Activated T-cell treated with anti-CD3 and anti-CD28 coated beads for 24 hours (primary cell): ENCODE measurements around the gene DISC1.
"Not testable (repeated sequence)": the region's sequence is repeated elsewhere in the genome, so short reads cannot be mapped to it uniquely, and the experiment has no call there.

ENCODE experiments used
- DNase-seq: peaks from one replicate; pipeline ENCODE4 v3.0.0-alpha.2; 2020; ENCODE audit warnings: low read depth

Gene DISC1

DNA sequence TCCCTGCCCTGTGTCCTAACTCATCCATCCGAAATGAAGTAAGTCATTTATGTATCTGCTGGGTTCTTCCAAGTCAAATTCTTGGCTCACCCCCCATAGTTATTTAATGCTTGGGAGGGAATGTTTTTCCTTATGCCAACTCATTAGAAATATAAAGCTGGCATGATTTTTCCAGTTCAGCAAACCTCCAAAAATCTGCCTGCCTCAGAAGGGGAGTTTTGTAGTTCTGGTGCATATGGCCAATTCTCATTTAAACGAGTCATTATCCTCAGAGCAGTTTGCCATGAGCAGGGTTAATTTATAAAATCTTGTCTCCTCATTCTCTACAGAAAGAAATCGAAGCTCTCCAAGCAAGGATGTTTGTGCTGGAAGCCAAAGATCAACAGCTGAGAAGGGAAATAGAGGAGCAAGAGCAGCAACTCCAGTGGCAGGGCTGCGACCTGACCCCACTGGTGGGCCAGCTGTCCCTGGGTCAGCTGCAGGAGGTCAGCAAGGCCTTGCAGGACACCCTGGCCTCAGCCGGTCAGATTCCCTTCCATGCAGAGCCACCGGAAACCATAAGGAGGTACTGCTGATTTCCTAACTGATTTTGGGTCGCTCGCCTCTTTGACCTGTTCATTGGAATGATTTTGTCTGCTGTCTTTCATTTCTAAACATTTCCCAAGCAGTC lies 144.1 kb downstream of the DISC1 start:
- no peak for DNase-seq

DNA sequence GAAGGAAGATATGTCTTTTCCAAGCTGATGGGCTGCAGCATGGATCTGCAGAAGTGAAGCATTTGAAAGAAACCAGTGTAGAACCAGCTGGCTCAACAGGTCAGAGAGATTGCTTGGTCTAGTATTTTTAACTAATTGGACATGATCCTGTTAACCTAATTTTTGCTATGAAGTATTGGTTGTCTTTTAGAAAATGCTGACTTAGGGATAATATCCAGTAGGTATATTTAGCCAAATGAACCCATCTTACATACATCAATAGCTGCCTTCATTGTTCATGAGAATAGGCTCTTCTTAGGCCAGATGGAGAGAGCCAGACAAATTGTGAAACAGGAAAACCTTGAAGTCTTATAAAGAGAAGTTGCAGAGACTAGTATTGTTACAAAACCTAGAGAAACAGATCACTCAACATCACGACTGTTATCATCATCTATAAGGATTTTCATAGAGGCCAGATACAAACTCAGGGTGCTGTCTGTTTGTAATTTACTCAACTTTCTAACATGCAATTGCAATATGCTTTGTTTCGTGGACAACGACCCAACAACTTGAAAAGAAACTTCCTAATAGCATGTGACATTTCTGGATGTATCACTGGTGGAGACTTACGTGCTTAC lies 148.2 kb downstream of the DISC1 start:
- no peak for DNase-seq

DNA sequence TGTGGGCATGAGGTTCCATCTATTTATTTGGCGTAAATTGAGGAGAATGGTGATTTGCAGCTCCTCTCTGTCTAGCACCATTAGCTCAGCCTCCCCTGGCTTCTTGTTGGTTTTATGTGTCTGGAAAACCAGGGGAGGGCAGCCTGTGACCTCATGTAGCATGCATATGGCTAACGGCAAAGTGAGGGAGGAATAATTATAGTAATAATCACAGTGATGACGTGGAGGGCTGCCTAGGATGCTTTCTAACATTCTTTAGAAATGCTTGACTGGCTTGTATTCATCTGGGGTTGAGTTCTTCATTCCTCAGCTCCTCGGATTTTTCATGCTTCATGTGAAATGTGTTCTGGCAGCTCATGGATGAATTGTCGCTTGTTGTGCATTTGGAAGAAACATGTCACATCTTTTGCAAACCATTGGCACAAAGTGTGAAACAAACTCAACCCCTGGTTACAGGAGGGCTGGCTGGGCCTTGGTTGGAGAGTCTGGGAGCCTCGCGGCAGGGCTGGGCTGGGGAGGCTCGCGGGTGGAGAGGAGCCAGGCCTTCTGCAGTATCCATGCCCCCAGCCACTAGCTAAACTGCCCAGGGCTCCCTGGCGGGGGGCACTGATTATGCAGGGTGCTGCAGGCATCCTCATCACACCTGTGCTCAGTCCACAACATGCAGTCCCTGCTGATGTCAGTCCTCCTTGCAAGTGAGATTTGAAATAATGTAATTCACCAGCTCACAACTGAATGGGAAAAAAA lies 149.6 kb downstream of the DISC1 start:
- DNase-seq, result no peak

DNA sequence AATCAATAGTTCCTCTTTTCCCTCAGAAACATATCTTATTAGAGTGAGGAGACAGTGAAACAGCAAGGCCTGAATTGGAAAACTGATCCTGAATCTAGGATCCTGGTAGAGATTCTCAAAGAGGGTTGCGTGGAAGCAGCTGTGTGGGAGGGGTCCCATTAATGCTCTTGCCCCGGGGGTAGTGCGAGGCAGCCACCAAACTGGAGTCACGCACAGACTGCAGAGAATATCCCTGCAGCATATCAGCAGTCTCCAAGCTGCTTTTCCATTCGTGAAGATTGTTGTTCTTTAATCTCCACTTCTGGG lies 150.1 kb downstream of the DISC1 start:
- no peak for DNase-seq

DNA sequence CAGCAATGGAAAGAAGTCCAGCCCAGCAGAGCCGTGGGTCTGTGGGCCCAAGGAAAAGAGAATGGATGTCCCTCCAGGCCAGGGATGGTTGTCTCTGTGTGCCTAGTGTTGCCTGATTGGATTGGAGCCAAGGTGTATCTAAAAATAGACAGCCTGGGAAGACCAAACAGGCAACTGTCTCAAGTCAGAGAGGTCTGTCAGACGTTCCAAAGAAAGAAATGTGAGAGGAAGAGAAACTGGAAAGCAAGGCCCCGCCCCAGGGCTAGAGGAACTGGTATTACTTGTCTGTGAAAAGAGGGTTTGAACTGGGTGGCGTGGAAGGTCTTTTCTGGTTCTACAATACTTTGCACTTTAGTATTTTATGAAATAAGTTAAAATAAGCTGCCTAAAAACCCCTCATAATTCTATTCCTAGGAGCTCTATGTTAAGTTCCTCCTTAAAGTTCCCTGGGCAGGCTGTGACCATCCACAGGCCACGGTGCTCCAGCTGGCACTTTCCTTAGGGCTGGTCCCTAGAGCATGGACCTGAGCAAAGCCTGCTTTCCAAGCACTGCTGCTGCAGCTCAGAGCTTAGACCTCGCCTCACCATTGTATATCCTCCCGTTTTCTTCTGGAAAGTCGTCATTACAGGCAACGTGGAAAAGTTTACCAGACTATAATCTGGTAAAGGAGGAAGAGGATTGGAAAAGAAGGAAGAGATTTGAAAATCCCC lies 151.6 kb downstream of the DISC1 start:
- DNase-seq, result no peak

DNA sequence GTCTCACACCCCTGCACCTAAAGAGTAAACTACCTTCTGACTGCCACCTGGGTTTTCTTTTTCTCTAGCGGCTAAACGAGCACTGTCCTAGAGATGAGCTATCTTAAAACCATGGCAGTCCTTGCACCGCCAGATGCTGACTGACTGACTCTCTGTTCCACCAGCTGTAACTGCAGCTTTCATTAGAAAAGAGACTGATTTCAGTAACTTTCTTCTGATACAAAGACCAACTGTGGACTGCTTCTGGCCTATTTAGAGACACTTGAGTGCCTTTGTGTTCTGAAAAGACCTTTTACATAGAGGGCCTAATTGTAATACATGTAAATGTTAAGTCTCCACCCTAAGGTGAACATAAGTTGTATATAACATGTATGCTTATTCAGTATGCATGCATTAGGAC lies 152.5 kb downstream of the DISC1 start:
- no peak for DNase-seq

DNA sequence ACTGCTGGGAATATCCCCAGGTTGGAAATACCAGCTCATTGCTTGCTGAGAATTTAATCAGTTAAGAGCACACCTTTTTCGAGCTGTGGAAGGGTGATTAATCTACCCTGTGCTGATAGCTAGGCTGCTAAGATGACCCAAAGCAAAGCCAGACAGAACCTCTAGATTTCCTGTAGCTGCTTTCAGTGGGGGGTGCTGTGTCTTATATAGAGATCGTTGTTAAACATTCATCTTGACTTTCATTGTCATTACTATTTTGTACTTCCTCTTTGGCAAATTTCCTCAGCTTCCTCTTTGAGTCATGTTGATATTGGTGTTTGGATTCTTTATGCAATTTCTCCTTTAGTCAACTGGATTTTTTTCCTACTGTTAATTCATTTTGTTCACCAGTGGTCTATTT lies 155.3 kb downstream of the DISC1 start:
- no peak for DNase-seq

DNA sequence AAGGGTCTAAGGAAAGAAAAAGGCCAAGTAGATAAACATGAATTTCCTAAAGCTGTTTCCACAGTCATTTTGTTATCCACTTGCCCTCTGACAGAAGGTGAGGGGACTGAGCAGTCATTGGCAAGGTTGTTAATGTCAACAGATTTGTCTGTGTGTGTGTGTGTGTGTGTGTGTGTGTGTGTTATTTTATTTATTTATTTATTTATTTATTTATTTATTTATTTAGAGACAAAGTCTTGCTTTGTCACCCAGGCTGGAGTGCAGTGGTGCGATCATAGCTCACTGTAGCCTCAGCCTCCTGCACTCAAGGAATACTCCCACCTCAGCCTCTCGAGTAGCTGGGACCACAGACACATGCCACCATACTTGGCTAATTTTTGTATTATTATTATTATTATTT lies 158.5 kb downstream of the DISC1 start:
- DNase-seq, result not testable (repeated sequence)

DNA sequence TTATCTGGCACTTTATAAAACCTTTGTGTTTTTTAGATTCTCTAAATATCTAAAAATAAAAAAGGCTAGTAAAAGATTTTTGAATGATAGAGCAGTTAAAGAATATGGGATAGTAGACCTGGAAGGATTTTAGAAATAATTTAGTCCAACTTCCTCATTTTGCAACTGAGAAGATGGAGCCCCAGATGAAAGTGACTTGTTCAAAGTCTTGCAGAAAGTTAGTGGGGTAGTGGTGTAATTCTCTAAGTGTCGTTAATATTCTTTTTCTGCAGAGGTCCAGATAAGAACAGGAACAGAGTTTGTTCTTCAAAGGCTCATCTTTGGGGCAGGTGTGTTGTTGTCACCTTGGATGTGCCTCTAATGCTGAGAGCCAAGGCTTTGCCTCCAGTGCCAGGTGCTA lies 159.5 kb downstream of the DISC1 start:
- DNase-seq, result no peak

DNA sequence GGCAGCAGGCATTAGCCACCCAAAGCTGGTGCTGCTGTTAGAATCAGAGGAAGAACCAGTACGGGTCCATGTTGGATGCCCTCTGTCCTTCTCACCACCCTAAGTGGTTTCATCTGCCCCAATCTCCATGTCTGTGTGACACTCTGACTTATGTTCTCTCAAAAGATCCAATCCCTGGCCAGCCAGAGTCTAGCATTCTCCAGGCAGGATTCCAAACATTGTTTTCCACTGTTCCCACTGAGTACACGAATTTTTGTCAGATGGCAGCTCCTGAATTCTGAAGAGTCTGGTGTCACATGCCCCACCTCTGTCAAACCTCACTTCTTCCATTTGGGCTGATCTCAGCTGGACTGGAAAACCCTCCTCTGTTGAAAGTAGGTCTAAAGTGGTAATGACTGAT lies 166.0 kb downstream of the DISC1 start:
- no peak for DNase-seq

DNA sequence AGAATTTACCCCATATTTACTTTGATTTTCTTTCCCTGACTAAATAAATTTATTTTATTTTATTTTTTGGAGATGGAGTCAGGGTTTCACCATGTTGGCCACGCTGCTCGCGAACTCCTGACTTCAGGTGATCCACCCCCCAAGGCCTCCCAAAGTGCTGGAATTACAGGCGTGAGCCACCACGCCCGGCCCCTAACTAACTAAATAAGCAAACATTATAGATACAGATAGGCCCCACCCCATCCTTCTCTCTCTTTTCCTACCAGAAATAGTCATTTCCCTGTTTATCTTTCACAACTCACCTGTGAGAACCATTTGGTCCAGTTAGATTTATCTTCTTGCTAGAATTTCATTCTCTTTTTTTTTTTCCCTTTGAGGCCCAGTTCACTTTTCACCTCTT lies 167.3 kb downstream of the DISC1 start:
- no peak for DNase-seq

DNA sequence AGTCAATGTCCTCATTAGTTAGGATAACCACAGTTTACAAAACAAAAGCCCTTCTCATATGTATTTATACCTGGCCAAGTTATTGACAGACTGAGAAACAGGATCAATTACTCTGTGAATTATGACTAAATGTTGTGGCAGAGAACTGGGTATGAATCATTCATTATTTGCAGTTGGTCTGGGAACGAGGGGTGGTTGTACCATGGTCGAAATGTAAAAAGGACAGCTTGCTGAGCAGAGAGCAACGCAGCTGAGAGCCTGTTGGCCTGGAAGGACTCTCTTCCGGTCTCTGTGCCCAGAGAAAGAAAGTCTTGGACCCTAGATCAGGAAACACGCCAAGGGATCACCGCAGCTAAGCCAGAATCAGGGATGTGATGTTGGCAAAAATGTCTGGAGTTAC lies 169.6 kb downstream of the DISC1 start:
- no peak for DNase-seq

DNA sequence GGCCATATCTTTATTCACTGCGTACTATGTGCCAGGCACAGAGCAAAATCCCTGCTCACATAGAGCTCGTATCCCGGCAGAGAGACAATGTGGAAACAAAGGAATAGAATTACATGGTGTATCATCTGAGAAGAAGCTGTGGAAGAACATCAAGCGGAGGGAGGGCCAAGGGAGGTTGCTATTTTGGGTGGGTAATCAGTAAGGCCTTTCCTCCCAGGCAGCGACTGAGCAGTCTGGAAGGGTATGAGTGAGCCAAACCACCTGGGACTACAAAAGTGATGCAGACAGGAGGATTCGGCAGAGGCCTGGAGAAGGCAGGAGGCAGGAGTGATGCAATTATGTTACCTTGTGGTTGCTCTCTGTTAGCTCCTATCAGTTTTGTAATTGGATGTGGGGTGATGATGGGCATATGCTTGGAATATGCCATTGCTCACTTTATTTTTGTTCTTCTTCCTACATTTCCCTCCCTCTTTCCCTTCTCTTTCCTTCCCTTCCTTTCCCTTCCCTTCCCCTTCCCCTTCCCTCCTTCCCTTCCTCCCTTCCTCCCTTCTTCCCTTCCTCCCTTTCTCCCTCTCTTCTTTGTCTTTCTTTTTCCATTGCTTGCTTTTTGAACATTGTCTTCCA lies 172.9 kb downstream of the DISC1 start:
- DNase-seq, result no peak

DNA sequence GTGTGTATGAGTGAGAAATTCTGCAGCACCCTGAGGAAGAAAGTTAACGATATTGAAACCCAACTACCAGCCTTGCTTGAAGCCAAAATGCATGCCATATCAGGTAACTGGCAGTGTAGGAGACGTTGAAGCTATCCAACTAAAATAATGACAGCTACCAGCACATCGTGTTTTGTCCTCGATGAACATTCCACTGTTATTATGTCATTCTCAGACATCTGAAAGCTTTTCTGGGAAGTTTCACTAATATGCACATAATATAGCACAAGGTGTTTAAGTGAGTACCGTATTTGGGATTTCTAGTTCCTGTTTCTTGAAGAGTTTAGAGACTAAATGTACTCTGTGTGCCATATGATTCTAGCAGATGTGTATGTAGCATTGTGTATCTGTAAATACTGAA lies 173.5 kb downstream of the DISC1 start:
- no peak for DNase-seq

DNA sequence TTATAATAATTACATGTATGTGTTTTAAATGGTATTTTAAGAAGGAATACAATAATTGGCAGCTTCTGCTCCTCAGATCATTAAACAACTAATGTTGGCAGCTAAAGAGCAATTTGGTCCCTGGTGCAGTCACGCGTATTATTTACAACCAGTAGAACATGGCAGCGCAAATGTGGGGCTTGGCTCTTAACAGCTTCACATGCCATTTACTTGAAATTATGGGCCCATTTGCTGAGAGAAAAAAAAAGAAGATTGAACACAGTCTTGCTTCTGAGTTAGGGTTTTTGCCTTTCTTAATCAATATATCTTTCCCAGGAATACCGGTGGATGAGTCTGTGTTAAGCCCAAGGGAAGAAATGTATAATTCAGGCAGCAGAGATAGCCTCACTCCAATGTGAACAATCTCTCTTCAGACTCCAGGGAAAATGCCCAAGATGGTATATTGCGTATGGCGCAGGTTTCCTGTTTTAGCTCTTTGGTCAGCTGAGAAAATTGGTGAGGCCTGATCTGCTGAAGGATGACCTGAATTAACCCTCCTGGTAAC lies 174.5 kb downstream of the DISC1 start:
- no peak for DNase-seq

DNA sequence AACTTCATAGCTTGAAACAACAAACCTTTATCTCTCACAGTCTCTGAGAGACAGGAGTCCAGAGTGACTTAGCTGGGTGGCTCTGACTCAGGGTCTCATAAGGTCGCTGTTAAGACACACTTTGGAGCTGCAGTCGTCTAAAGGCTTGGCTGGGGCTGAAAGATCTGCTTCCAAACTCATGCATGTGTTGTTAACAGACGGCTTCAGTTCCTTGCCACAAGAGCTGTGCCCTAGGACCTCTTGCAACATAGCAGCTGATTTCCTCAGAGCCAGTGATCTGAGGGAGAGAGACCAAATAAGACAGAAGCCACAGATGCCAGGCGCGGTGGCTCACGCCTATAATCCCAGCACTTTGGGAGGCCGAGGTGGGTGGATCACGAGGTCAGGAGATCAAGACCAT lies 176.8 kb downstream of the DISC1 start:
- no peak for DNase-seq

DNA sequence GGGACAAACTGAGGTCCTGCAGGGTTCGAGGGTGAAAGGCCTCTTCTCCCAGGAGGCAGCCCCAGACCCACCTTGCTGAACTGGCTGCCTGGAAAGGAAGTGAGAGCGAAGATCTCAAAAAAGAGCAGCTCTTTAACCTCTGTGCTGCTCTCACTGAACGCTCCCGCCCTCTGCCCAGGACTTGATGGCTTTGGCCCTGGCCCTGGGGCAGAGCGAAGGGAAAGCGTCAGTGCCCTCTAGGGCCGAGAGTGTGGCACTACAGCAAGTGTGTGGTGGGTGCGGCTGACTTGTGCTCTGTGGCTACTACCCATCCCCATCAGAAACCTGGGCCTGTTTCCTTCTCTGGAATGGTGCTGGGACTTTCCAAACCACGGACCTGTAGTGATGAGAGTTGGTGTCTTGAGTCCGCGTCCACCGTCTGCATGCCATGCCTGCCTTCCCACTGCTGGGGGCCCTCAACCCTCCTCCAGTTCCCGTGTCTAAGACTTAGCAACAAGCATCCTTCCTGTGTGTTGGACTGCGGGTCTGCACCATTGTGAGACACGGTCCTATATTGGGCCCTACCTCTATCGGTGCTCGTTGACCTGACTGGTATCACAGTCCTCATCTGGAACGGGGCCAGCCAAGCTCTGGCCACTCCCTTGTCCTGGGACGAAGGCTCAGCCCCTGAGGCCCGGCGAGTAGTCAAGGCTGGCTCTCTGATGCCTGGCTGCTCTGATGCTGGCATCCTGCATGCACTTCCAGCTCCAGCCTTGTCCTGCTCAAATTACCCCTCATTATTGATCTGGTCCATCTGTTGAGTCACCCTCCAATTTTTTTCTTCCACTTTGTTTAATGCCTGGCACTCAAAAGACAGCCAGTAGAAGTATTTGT lies 180.3 kb downstream of the DISC1 start:
- peak; percentile 1 for DNase-seq

DNA sequence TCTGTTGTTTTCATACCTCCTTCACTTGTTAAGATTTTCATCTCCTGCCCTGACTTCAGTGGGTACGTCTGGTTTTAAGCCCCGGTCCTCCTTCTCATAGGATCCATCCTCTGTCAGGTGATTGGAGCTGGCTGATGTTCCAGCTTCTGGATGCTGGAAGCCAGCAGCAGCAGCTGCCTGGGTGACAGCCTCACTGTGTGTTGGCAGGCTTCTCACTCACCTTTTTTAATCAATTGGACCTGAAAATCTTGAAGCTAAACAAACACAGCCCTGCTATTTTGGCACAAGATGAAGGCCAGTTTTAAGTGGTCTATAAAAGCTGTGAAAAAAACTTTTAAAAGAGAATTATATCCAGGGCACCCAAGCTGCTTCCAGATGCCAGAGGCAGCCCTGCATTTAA lies 181.0 kb downstream of the DISC1 start:
- DNase-seq, result no peak

DNA sequence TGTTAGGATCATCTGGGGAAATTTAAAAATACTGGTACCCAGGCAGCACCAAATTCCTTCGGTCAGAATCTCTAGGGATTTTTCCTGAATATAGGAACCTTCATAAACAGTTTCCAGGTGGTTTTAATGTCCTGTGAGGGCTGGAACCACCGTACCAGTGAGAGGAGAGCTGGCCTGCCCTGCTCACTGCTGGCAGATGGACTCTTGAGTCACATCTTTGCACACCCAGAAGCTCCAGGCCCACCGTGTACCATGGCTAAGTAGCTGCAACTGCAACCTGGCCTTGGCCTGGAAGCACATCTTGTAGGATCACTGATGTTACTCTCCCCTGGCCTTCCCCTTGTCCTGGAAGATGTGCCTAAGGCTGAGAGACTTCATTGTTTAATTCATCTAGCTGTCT lies 181.5 kb downstream of the DISC1 start:
- DNase-seq, result no peak

DNA sequence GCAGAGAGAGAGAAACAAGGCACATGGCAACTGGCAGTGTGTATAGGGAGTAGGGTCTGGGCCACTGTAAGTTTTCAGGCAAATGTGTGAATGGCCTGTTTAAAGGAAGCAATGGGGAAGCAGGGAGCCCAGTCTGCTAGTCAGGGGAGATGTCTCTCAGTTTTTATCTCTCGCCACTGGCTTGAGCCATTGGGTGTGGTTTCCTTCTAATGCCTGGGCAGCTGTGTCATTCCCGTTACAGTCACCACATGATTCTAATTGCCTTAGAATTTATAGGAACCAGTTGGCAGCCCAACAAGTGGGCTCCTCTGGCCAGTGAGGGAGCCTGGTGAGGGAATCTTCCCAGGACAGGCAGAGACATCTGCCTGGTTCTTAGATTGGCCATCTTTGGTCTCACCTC lies 182.4 kb downstream of the DISC1 start:
- DNase-seq, result no peak

DNA sequence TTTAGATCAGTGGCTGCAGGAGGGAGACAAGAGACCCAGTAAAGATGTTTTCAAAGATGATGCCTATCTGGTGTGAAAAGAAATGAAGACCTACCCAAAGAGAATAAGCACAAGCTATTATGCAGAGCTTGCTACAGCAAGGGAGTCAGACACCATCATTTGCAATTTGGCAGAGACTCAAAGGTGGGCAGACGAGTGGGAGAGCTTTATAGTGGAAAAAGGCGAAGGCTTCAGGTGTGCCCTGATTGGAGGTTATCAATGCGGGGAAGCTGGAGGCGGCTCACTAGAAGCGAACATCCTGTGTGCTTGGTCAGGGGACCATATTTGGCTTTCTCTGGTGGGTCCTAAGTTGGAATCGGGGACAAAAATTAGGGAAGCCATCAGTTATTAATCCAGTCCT lies 183.8 kb downstream of the DISC1 start:
- no peak for DNase-seq
